ENCODE measurements around the gene ACSF3. TPM values are rescaled to one million over a fixed set of nuclear protein-coding genes. Genes with fewer than 3 reads are reported as not detected.

Gene ACSF3
- total RNA-seq, 1 donor from 2014 or later: 78.0 TPM

GRCh38 chr16:89120921-89121351 lies 27.3 kb downstream of the ACSF3 start:
- H3K9me3 Mint-ChIP-seq: no peaks in the 10 kb centered on the region
- DNase-seq: no peak

GRCh38 chr16:89121691-89122321 lies 28.2 kb downstream of the ACSF3 start:
- ATAC-seq (ENCODE audit: low read depth) (no peak), DNase-seq (no peak)
- peaks cover 20% of the 10 kb centered on the region for H3K4me1 Mint-ChIP-seq
- ChIA-PET POLR2A (interaction anchor here (0.8 to 1.0 kb wide), 2 partner anchors 24 to 28 kb away, joined by 3 read pairs; partner anchors contain the start of gene ACSF3), CTCF (no interaction called here)
- H3K9me3 Mint-ChIP-seq: no peaks in the 10 kb centered on the region
- H3K27me3 Mint-ChIP-seq: no peaks in the 10 kb centered on the region
- no peak for TF ChIP-seq CTCF (IDR thresholded peaks at IDR 0.05)
- H3K36me3 Mint-ChIP-seq (ENCODE audit: low read depth): peaks cover 75% of the 10 kb centered on the region
- no peak overlapping the region for H3K4me3 Mint-ChIP-seq
- intact Hi-C loops (cut with micrococcal nuclease): no loop called here
- H3K27ac Mint-ChIP-seq: no peak overlapping the region

More at GRCh38 chr16:89120921-89121351, 27.3 kb downstream of the ACSF3 start:
- intact Hi-C loops (cut with micrococcal nuclease): no loop called here
- Mint-ChIP-seq H3K4me3 (no peak overlapping the region), H3K36me3 (ENCODE audit: low read depth) (peaks cover 78% of the 10 kb centered on the region), H3K27me3 (no peaks in the 10 kb centered on the region), H3K4me1 (peaks cover 26% of the 10 kb centered on the region), H3K27ac (no peak overlapping the region)
- ChIA-PET POLR2A (no interaction called here), CTCF (no interaction called here)
- TF ChIP-seq CTCF (IDR thresholded peaks at IDR 0.05): no peak
- no peak for ATAC-seq (ENCODE audit: low read depth)

- POLR2A ChIA-PET: interaction anchor here (0.5 to 1.0 kb wide), 3 partner anchors 24 to 186 kb away, joined by 3 read pairs; partner anchors contain the start of gene ACSF3
- Mint-ChIP-seq H3K36me3 (ENCODE audit: low read depth) (peaks cover 69% of the 10 kb centered on the region), H3K4me1 (peaks cover 20% of the 10 kb centered on the region), H3K27me3 (no peaks in the 10 kb centered on the region), H3K9me3 (no peaks in the 10 kb centered on the region), H3K27ac (peak overlapping the region; percentile 30), H3K4me3 (peak overlapping the region; percentile 15)
- CTCF ChIA-PET: no interaction called here
- DNase-seq (no peak), ATAC-seq (ENCODE audit: low read depth) (peak; percentile 70)
- intact Hi-C loops (cut with micrococcal nuclease): no loop called here
- no peak for TF ChIP-seq CTCF (IDR thresholded peaks at IDR 0.05)
Observed at GRCh38 chr16:89122322-89122851, 28.7 kb downstream of the ACSF3 start.

GRCh38 chr16:89123001-89123830 lies 29.6 kb downstream of the ACSF3 start:
- Mint-ChIP-seq H3K4me3 (no peak overlapping the region), H3K27ac (no peak overlapping the region), H3K9me3 (no peaks in the 10 kb centered on the region), H3K27me3 (no peaks in the 10 kb centered on the region), H3K36me3 (ENCODE audit: low read depth) (peaks cover 62% of the 10 kb centered on the region), H3K4me1 (peaks cover 20% of the 10 kb centered on the region)
- TF ChIP-seq CTCF (IDR thresholded peaks at IDR 0.05): no peak
- intact Hi-C loops (cut with micrococcal nuclease): no loop called here
- ATAC-seq (ENCODE audit: low read depth) (no peak), DNase-seq (no peak)
- ChIA-PET CTCF (no interaction called here), POLR2A (interaction anchor here (0.5 to 1.0 kb wide), 3 partner anchors 25 to 187 kb away, joined by 3 read pairs; partner anchors contain the start of gene ACSF3)

GRCh38 chr16:89123831-89124100 lies 30.1 kb downstream of the ACSF3 start:
- CTCF ChIA-PET: no interaction called here
- intact Hi-C loops (cut with micrococcal nuclease): no loop called here
- no peak for TF ChIP-seq CTCF (IDR thresholded peaks at IDR 0.05)
- H3K9me3 Mint-ChIP-seq: no peaks in the 10 kb centered on the region
- DNase-seq (no peak), ATAC-seq (ENCODE audit: low read depth) (no peak)
- H3K27me3 Mint-ChIP-seq: no peaks in the 10 kb centered on the region
- POLR2A ChIA-PET: no interaction called here
- no peak overlapping the region for H3K4me3 Mint-ChIP-seq
- H3K27ac Mint-ChIP-seq: no peak overlapping the region
- H3K36me3 Mint-ChIP-seq (ENCODE audit: low read depth): peaks cover 61% of the 10 kb centered on the region
- H3K4me1 Mint-ChIP-seq: peaks cover 20% of the 10 kb centered on the region

Measured in activated B cell treated with CpG ODN at 0.5 μM for 24 hours (primary cell).